ENCODE measurements around the gene PIPOX.

Gene PIPOX

GRCh38 chr17:29019475-29020181 lies 23.3 kb upstream of the PIPOX start:
- DNase-seq (ENCODE audit: low spot score) = no peak

- no peak for DNase-seq (ENCODE audit: low spot score)
Observed at GRCh38 chr17:29020576-29020975, 22.4 kb upstream of the PIPOX start.

GRCh38 chr17:29021226-29021625 lies 21.7 kb upstream of the PIPOX start:
- no peak for DNase-seq (ENCODE audit: low spot score)

GRCh38 chr17:29022074-29022473 lies 20.9 kb upstream of the PIPOX start:
- no peak for DNase-seq (ENCODE audit: low spot score)

- DNase-seq (ENCODE audit: low spot score) = no peak
Observed at GRCh38 chr17:29024316-29024952, 18.5 kb upstream of the PIPOX start.

GRCh38 chr17:29031488-29031887 lies 11.5 kb upstream of the PIPOX start:
- no peak for DNase-seq (ENCODE audit: low spot score)

GRCh38 chr17:29032013-29032856 lies 10.7 kb upstream of the PIPOX start:
- no peak for DNase-seq (ENCODE audit: low spot score)

- DNase-seq (ENCODE audit: low spot score) = no peak
Observed at GRCh38 chr17:29032857-29033197, 10.1 kb upstream of the PIPOX start.

- DNase-seq (ENCODE audit: low spot score) = no peak
Observed at GRCh38 chr17:29034510-29034909, 8.4 kb upstream of the PIPOX start.

GRCh38 chr17:29036584-29036983 lies 6.4 kb upstream of the PIPOX start:
- DNase-seq (ENCODE audit: low spot score) = no peak

- no peak for DNase-seq (ENCODE audit: low spot score)
Observed at GRCh38 chr17:29037739-29038084, 5.2 kb upstream of the PIPOX start.

- DNase-seq (ENCODE audit: low spot score) = peak; percentile 18
Observed at GRCh38 chr17:29038085-29038795, 4.7 kb upstream of the PIPOX start.

- peak; percentile 35 for DNase-seq (ENCODE audit: low spot score)
Observed at GRCh38 chr17:29039764-29040598, 3.0 kb upstream of the PIPOX start.

- DNase-seq (ENCODE audit: low spot score) = no peak
Observed at GRCh38 chr17:29041091-29041490, 1.9 kb upstream of the PIPOX start.

GRCh38 chr17:29041571-29041970 lies 1.4 kb upstream of the PIPOX start:
- DNase-seq (ENCODE audit: low spot score) = no peak

- DNase-seq (ENCODE audit: low spot score) = no peak
Observed at GRCh38 chr17:29042026-29042678, 789 bp upstream of the PIPOX start.

- DNase-seq (ENCODE audit: low spot score) = no peak
Observed at GRCh38 chr17:29043539-29044145, 701 bp downstream of the PIPOX start.

- no peak for DNase-seq (ENCODE audit: low spot score)
Observed at GRCh38 chr17:29045026-29045425, 2.1 kb downstream of the PIPOX start.

- DNase-seq (ENCODE audit: low spot score) = no peak
Observed at GRCh38 chr17:29045734-29046472, 3.0 kb downstream of the PIPOX start.

GRCh38 chr17:29046473-29046839 lies 3.5 kb downstream of the PIPOX start:
- DNase-seq (ENCODE audit: low spot score) = no peak
